ENCODE measurements around the gene RILPL1. TPM values are rescaled to one million over a fixed set of nuclear protein-coding genes. Genes with fewer than 3 reads are reported as not detected.

Gene RILPL1
- total and polyA plus RNA-seq, 2 experiments from 2014 or later = 13.6 to 17.5 TPM

- no peaks in the 10 kb centered on the region for H3K36me3 ChIP-seq (replicated peaks; ENCODE audit: insufficient read depth, low read depth)
- no peak overlapping the region for H3K4me3 ChIP-seq
- no peak overlapping the region for H2AFZ ChIP-seq
- H3K9me3 ChIP-seq (ENCODE audit: low read depth) = no peaks in the 10 kb centered on the region
- no peak for DNase-seq (ENCODE audit: low spot score)
- no peaks in the 10 kb centered on the region for H3K4me1 ChIP-seq (ENCODE audit: insufficient read depth)
- no peak overlapping the region for H3K4me2 ChIP-seq
- TF ChIP-seq EZH2phosphoT487 (IDR thresholded peaks at IDR 0.05; ENCODE audit: low read depth, severe bottlenecking, unreplicated experiment) (no peak), CTCF (IDR thresholded peaks at IDR 0.05; ENCODE audit: poor library complexity) (no peak), EZH2 (IDR thresholded peaks at IDR 0.05; ENCODE audit: borderline replicate concordance) (no peak)
- no peaks in the 10 kb centered on the region for H3K27me3 ChIP-seq
- WGBS (ENCODE audit: low lambda C conversion rate, missing lambda C conversion rate) = 98% methylated on average over 7 of the region's 7 CpGs
- no peaks in the 10 kb centered on the region for H3K9me2 ChIP-seq (replicated peaks; ENCODE audit: insufficient read depth)
- peaks cover 2% of the 10 kb centered on the region for H3K79me2 ChIP-seq
- no peaks in the 10 kb centered on the region for H4K20me1 ChIP-seq (ENCODE audit: insufficient read depth, poor library complexity, severe bottlenecking)
- H3K27ac ChIP-seq = no peak overlapping the region
These were observed 11.4 kb downstream of the RILPL1 start for GRCh38 chr12:123522164-123522563.

GRCh38 chr12:123520567-123521474 is 12.7 kb downstream of the RILPL1 start:
- Histone ChIP-seq H3K27ac (no peak overlapping the region), H3K4me3 (no peak overlapping the region)
- WGBS (ENCODE audit: low lambda C conversion rate, missing lambda C conversion rate) = 97% methylated on average over 14 of the region's 14 CpGs

GRCh38 chr12:123519141-123520001 is 14.1 kb downstream of the RILPL1 start:
- H3K27ac ChIP-seq = peak overlapping the region; percentile 71

More at GRCh38 chr12:123520567-123521474, 12.7 kb downstream of the RILPL1 start:
- no peaks in the 10 kb centered on the region for H4K20me1 ChIP-seq (ENCODE audit: insufficient read depth, poor library complexity, severe bottlenecking)
- H3K36me3 ChIP-seq (replicated peaks; ENCODE audit: insufficient read depth, low read depth) = no peaks in the 10 kb centered on the region
- H2AFZ ChIP-seq = no peak overlapping the region
- no peaks in the 10 kb centered on the region for H3K9me3 ChIP-seq (ENCODE audit: low read depth)
- no peak overlapping the region for H3K4me2 ChIP-seq
- no peak for TF ChIP-seq CTCF (IDR thresholded peaks at IDR 0.05; ENCODE audit: poor library complexity)
- TF ChIP-seq EZH2phosphoT487 (IDR thresholded peaks at IDR 0.05; ENCODE audit: low read depth, severe bottlenecking, unreplicated experiment) = no peak
- TF ChIP-seq EZH2 (IDR thresholded peaks at IDR 0.05; ENCODE audit: borderline replicate concordance) = no peak
- no peaks in the 10 kb centered on the region for H3K4me1 ChIP-seq (ENCODE audit: insufficient read depth)
- no peaks in the 10 kb centered on the region for H3K27me3 ChIP-seq
- H3K9me2 ChIP-seq (replicated peaks; ENCODE audit: insufficient read depth) = no peaks in the 10 kb centered on the region
- no peak for DNase-seq (ENCODE audit: low spot score)
- H3K79me2 ChIP-seq = peaks cover 2% of the 10 kb centered on the region

More at GRCh38 chr12:123519141-123520001, 14.1 kb downstream of the RILPL1 start:
- TF ChIP-seq EZH2phosphoT487 (IDR thresholded peaks at IDR 0.05; ENCODE audit: low read depth, severe bottlenecking, unreplicated experiment) = no peak
- no peak for TF ChIP-seq CTCF (IDR thresholded peaks at IDR 0.05; ENCODE audit: poor library complexity)
- no peak for TF ChIP-seq EZH2 (IDR thresholded peaks at IDR 0.05; ENCODE audit: borderline replicate concordance)
- Histone ChIP-seq H3K36me3 (replicated peaks; ENCODE audit: insufficient read depth, low read depth) (no peaks in the 10 kb centered on the region), H3K9me3 (ENCODE audit: low read depth) (no peaks in the 10 kb centered on the region), H3K27me3 (no peaks in the 10 kb centered on the region), H3K9me2 (replicated peaks; ENCODE audit: insufficient read depth) (no peaks in the 10 kb centered on the region), H4K20me1 (ENCODE audit: insufficient read depth, poor library complexity, severe bottlenecking) (no peaks in the 10 kb centered on the region), H3K4me1 (ENCODE audit: insufficient read depth) (no peaks in the 10 kb centered on the region), H3K79me2 (peaks cover under 1% of the 10 kb centered on the region), H3K4me2 (no peak overlapping the region), H3K4me3 (no peak overlapping the region), H2AFZ (no peak overlapping the region)
- WGBS (ENCODE audit: low lambda C conversion rate, missing lambda C conversion rate) = 81% methylated on average over 23 of the region's 24 CpGs
- DNase-seq (ENCODE audit: low spot score) = peak; percentile 63

All from hepatocyte (in vitro differentiated cells).